ENCODE measurements around the gene RPL35. TPM values are rescaled to one million over a fixed set of nuclear protein-coding genes. Genes with fewer than 3 reads are reported as not detected.
A peak's percentile ranks its signal among the peaks of the same experiment; 100 is the strongest.
"Not testable (repeated sequence)": the region's sequence is repeated elsewhere in the genome, so short reads cannot be mapped to it uniquely, and the experiment has no call there.

Gene RPL35
- total RNA-seq, 1 experiment from 2014 or later = 3,451 TPM

GRCh38 chr9:124841075-124841821 is 20.5 kb downstream of the RPL35 start:
- Histone ChIP-seq H4K20me1 (ENCODE audit: insufficient read depth, low read depth, low read length) (no peaks in the 10 kb centered on the region), H3K4me1 (ENCODE audit: low read length) (no peaks in the 10 kb centered on the region), H3K4me3 (ENCODE audit: low read length) (no peak overlapping the region), H3K9me2 (replicated peaks; ENCODE audit: insufficient read depth, low read length) (no peaks in the 10 kb centered on the region), H3K9ac (ENCODE audit: low read length) (no peak overlapping the region), H3K4me2 (ENCODE audit: low read depth, low read length, poor library complexity, severe bottlenecking) (no peak overlapping the region), H3K36me3 (ENCODE audit: insufficient read depth, low read length) (no peaks in the 10 kb centered on the region), H3K9me3 (ENCODE audit: low read length) (no peaks in the 10 kb centered on the region), H3K79me2 (ENCODE audit: low read length) (no peaks in the 10 kb centered on the region), H3K27ac (ENCODE audit: low read length) (no peak overlapping the region), H2AFZ (ENCODE audit: low read length) (no peak overlapping the region), H3K27me3 (ENCODE audit: low read length) (no peaks in the 10 kb centered on the region)
- DNase-seq = no peak

- DNase-seq = peak; percentile 75
- H2AFZ ChIP-seq (ENCODE audit: low read length) = no peak overlapping the region
Measured at GRCh38 chr9:124840300-124840833, 21.4 kb downstream of the RPL35 start.

GRCh38 chr9:124839612-124840299 is 22.0 kb downstream of the RPL35 start:
- H3K9me2 ChIP-seq (replicated peaks; ENCODE audit: insufficient read depth, low read length) = no peaks in the 10 kb centered on the region

More at GRCh38 chr9:124840300-124840833, 21.4 kb downstream of the RPL35 start:
- Histone ChIP-seq H3K79me2 (ENCODE audit: low read length) (no peaks in the 10 kb centered on the region), H3K27me3 (ENCODE audit: low read length) (no peaks in the 10 kb centered on the region), H3K9me2 (replicated peaks; ENCODE audit: insufficient read depth, low read length) (no peaks in the 10 kb centered on the region), H3K4me3 (ENCODE audit: low read length) (no peak overlapping the region), H3K4me2 (ENCODE audit: low read depth, low read length, poor library complexity, severe bottlenecking) (no peak overlapping the region), H4K20me1 (ENCODE audit: insufficient read depth, low read depth, low read length) (no peaks in the 10 kb centered on the region), H3K27ac (ENCODE audit: low read length) (no peak overlapping the region), H3K36me3 (ENCODE audit: insufficient read depth, low read length) (no peaks in the 10 kb centered on the region), H3K9ac (ENCODE audit: low read length) (no peak overlapping the region), H3K4me1 (ENCODE audit: low read length) (no peaks in the 10 kb centered on the region), H3K9me3 (ENCODE audit: low read length) (no peaks in the 10 kb centered on the region)

GRCh38 chr9:124838567-124839275 is 23.0 kb downstream of the RPL35 start:
- not testable (repeated sequence) for H2AFZ ChIP-seq (ENCODE audit: low read length); DNase-seq; H3K4me1 ChIP-seq (ENCODE audit: low read length); H3K9me3 ChIP-seq (ENCODE audit: low read length); H3K9me2 ChIP-seq (replicated peaks; ENCODE audit: insufficient read depth, low read length); H3K9ac ChIP-seq (ENCODE audit: low read length); H4K20me1 ChIP-seq (ENCODE audit: insufficient read depth, low read depth, low read length); H3K4me2 ChIP-seq (ENCODE audit: low read depth, low read length, poor library complexity, severe bottlenecking); H3K4me3 ChIP-seq (ENCODE audit: low read length); H3K36me3 ChIP-seq (ENCODE audit: insufficient read depth, low read length); H3K27ac ChIP-seq (ENCODE audit: low read length); H3K27me3 ChIP-seq (ENCODE audit: low read length); H3K79me2 ChIP-seq (ENCODE audit: low read length)

More at GRCh38 chr9:124839612-124840299, 22.0 kb downstream of the RPL35 start:
- Histone ChIP-seq H3K4me1 (ENCODE audit: low read length) (no peaks in the 10 kb centered on the region; the same call in 1 of the 2 replicates), H3K4me3 (ENCODE audit: low read length) (no peak overlapping the region), H3K9ac (ENCODE audit: low read length) (no peak overlapping the region), H2AFZ (ENCODE audit: low read length) (no peak overlapping the region), H3K9me3 (ENCODE audit: low read length) (no peaks in the 10 kb centered on the region), H3K36me3 (ENCODE audit: insufficient read depth, low read length) (no peaks in the 10 kb centered on the region), H3K79me2 (ENCODE audit: low read length) (no peaks in the 10 kb centered on the region), H3K27me3 (ENCODE audit: low read length) (no peaks in the 10 kb centered on the region), H3K4me2 (ENCODE audit: low read depth, low read length, poor library complexity, severe bottlenecking) (no peak overlapping the region), H3K27ac (ENCODE audit: low read length) (no peak overlapping the region), H4K20me1 (ENCODE audit: insufficient read depth, low read depth, low read length) (no peaks in the 10 kb centered on the region)
- DNase-seq = peak; percentile 59

- not testable (repeated sequence) for H4K20me1 ChIP-seq (ENCODE audit: insufficient read depth, low read depth, low read length); H3K4me1 ChIP-seq (ENCODE audit: low read length); H3K9me2 ChIP-seq (replicated peaks; ENCODE audit: insufficient read depth, low read length); H3K36me3 ChIP-seq (ENCODE audit: insufficient read depth, low read length); DNase-seq; H3K9ac ChIP-seq (ENCODE audit: low read length); H3K79me2 ChIP-seq (ENCODE audit: low read length); H3K9me3 ChIP-seq (ENCODE audit: low read length); H3K27me3 ChIP-seq (ENCODE audit: low read length); H3K4me2 ChIP-seq (ENCODE audit: low read depth, low read length, poor library complexity, severe bottlenecking); H3K27ac ChIP-seq (ENCODE audit: low read length); H3K4me3 ChIP-seq (ENCODE audit: low read length); H2AFZ ChIP-seq (ENCODE audit: low read length)
Measured at GRCh38 chr9:124838132-124838531, 23.6 kb downstream of the RPL35 start.

- Histone ChIP-seq H3K9me3 (ENCODE audit: low read length) (no peaks in the 10 kb centered on the region), H3K4me2 (ENCODE audit: low read depth, low read length, poor library complexity, severe bottlenecking) (no peak overlapping the region), H4K20me1 (ENCODE audit: insufficient read depth, low read depth, low read length) (no peaks in the 10 kb centered on the region), H3K79me2 (ENCODE audit: low read length) (no peaks in the 10 kb centered on the region), H3K9ac (ENCODE audit: low read length) (no peak overlapping the region), H3K9me2 (replicated peaks; ENCODE audit: insufficient read depth, low read length) (no peaks in the 10 kb centered on the region), H3K4me3 (ENCODE audit: low read length) (no peak overlapping the region), H3K36me3 (ENCODE audit: insufficient read depth, low read length) (no peaks in the 10 kb centered on the region), H3K4me1 (ENCODE audit: low read length) (no peaks in the 10 kb centered on the region; the same call in 1 of the 2 replicates), H3K27ac (ENCODE audit: low read length) (no peak overlapping the region), H3K27me3 (ENCODE audit: low read length) (no peaks in the 10 kb centered on the region), H2AFZ (ENCODE audit: low read length) (no peak overlapping the region)
- no peak for DNase-seq
Measured at GRCh38 chr9:124835026-124835557, 26.7 kb downstream of the RPL35 start.

GRCh38 chr9:124834591-124834990 is 27.2 kb downstream of the RPL35 start:
- Histone ChIP-seq H3K27me3 (ENCODE audit: low read length) (no peaks in the 10 kb centered on the region), H3K4me3 (ENCODE audit: low read length) (no peak overlapping the region), H3K36me3 (ENCODE audit: insufficient read depth, low read length) (no peaks in the 10 kb centered on the region), H3K9me3 (ENCODE audit: low read length) (no peaks in the 10 kb centered on the region), H3K4me2 (ENCODE audit: low read depth, low read length, poor library complexity, severe bottlenecking) (no peak overlapping the region), H3K79me2 (ENCODE audit: low read length) (no peaks in the 10 kb centered on the region), H3K9me2 (replicated peaks; ENCODE audit: insufficient read depth, low read length) (no peaks in the 10 kb centered on the region), H4K20me1 (ENCODE audit: insufficient read depth, low read depth, low read length) (no peaks in the 10 kb centered on the region), H3K27ac (ENCODE audit: low read length) (no peak overlapping the region), H2AFZ (ENCODE audit: low read length) (no peak overlapping the region), H3K4me1 (ENCODE audit: low read length) (no peaks in the 10 kb centered on the region; the same call in 1 of the 2 replicates), H3K9ac (ENCODE audit: low read length) (no peak overlapping the region)
- DNase-seq = no peak
